Measurements from ENCODE around the gene PRRC2B.
A peak's percentile ranks its signal among the peaks of the same experiment; 100 is the strongest.
"Not testable (repeated sequence)": the region's sequence is repeated elsewhere in the genome, so short reads cannot be mapped to it uniquely, and the experiment has no call there.

PRRC2B gene

GRCh38 chr9:131485728-131486422 is 92.0 kb downstream of the PRRC2B start:
- no peak for DNase-seq (ENCODE audit: low spot score)

DNA sequence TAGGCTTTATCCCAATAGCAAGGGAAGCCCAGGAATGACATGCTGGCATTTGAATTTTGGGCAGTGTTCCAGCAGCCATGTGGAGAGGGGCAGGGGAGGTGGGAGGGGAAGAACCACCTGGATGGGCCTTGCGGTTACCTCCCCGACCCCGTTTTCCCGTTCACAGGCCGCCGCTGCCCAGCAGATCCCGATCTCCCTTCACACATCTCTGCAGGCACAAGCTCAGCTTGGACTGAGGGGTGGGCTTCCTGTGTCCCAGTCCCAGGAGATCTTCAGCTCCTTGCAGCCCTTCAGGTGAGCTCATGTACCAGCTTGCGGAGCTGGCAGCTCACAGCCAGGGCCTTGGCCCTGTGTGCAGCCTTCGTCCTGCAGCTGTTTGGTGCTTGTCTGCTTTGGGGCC is 93.1 kb downstream of the PRRC2B start:
- no peak for DNase-seq (ENCODE audit: low spot score)

DNA sequence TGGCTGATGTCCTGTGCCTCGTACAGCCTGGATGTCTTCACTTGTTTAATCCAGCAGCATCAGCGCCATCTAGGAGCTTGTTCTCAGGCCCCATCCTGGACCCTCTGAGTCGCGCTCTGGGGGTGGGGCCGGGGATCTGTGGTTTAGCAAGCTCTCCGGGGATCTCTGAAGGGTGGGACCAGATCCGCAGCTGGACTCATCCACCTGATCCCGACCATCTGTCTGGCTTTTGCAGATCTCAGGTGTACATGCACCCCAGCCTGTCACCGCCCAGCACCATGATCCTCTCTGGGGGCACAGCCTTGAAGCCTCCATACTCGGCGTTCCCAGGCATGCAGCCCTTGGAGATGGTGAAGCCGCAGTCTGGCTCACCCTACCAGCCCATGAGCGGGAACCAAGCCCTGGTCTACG is 93.7 kb downstream of the PRRC2B start:
- no peak for DNase-seq (ENCODE audit: low spot score)

GRCh38 chr9:131490514-131490913 is 96.6 kb downstream of the PRRC2B start:
- DNase-seq (ENCODE audit: low spot score), result no peak

DNA sequence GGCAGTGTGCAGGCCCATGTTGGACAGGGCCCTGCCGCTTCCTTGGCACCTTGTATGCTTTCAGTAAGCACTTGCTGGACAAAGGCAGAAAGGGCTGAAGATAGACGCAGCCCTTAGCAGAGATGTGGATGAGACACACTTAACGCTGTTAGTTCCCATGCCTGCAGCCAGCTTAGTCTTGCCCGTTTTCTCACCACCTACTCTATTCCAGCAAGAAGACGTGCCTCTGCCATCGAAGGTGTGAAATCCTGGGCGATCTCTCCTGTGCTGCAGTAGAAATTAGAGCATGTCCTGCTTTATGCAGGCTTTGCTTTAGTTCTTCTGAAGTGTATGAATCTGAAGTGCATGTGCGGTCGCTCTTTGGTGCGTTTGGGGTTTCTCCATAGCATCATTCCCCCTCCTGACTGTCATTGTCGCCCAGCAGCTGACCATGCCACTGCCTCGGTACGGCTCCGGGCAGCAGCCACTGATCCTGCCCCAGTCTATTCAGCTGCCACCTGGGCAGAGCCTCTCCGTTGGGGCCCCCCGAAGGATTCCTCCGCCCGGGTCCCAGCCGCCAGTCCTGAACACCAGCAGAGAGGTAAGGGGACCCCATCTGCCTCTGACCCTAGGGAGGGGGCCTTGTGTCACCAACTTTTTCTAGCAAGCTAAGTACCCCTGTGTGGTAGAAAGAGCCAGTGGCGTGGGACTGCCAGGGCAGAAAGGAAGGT is 97.3 kb downstream of the PRRC2B start:
- DNase-seq (ENCODE audit: low spot score), result no peak

- DNase-seq (ENCODE audit: low spot score), result no peak
Measured at GRCh38 chr9:131492070-131492469, 98.2 kb downstream of the PRRC2B start.

- no peak for DNase-seq (ENCODE audit: low spot score)
Measured at GRCh38 chr9:131494296-131494870, 100.5 kb downstream of the PRRC2B start.

- no peak for DNase-seq (ENCODE audit: low spot score)
Measured at GRCh38 chr9:131495785-131496184, 101.9 kb downstream of the PRRC2B start.

GRCh38 chr9:131496844-131497405 is 103.0 kb downstream of the PRRC2B start:
- no peak for DNase-seq (ENCODE audit: low spot score)

DNA sequence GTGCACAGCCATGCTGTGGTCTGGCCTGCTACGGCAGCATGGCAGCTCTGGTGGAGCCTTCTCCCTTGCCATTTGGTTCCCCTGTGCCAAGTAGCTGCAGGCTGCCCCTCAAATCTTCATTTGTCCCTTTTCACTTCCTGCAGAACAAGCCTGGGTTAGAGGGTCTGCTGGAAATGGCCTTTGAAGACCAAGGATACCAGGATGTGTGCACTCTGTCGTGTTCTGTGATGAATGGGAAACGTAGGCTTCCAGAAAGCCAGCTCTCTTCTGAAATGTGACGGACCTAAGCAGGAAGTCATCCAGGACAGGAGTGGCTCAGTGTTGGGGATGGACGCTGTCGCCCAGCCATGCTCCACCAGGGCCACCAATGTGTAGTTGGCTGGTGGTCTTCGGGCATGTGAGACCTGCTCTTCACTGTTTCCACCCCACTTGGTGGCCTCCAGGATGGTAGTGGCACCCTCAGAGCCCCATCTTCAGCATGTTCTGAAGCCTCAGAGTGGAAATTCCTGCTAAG is 105.4 kb downstream of the PRRC2B start:
- no peak for DNase-seq (ENCODE audit: low spot score)

DNA sequence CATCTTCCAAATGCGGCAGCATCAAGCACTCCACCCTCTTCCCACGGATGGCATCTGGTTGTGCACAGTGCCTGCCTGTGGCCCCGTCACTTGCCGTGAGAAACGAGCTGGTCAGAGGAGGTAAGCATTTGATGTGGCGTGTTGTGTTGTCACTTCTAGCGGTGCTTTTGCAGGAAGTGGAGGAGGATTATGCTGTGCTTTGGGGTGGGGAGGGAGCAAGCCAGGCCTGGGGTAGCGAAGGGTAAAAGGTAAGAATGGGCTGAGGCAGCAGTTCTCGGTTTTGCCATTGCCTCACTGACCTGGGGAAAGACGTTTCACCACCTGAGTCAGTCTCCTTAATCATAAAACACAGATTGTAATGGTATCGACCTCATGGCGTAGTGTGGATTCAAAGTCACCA is 106.5 kb downstream of the PRRC2B start:
- DNase-seq (ENCODE audit: low spot score), result no peak

DNA sequence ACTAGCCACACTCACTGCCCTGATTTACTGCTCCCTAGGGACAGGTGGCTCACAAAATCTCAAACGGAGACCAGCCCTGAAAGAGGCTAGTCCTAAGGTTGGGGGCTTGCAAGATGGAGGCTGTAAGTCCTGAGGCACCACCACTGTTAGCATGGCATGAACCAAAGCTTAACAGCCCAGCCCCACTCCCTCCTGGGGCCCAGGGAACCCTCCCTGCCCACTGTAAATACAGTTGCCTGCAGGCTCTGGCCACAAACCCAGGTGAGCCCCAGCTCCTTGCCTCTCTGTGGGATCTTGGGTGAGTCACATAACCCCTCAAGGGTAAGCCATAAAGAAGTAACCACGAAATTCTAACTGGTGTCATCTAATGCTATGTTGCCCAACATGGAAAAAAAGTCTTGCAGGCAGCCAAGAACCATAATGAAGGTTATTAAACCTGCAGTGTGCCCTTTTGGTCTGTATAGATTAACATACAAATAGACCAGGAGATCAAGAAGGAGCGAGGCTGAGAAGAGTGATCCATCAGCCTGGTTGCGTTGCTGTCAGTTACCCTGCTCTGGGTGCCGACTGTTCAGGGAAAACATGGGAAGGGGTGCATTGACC is 107.2 kb downstream of the PRRC2B start:
- DNase-seq (ENCODE audit: low spot score), result no peak

DNA sequence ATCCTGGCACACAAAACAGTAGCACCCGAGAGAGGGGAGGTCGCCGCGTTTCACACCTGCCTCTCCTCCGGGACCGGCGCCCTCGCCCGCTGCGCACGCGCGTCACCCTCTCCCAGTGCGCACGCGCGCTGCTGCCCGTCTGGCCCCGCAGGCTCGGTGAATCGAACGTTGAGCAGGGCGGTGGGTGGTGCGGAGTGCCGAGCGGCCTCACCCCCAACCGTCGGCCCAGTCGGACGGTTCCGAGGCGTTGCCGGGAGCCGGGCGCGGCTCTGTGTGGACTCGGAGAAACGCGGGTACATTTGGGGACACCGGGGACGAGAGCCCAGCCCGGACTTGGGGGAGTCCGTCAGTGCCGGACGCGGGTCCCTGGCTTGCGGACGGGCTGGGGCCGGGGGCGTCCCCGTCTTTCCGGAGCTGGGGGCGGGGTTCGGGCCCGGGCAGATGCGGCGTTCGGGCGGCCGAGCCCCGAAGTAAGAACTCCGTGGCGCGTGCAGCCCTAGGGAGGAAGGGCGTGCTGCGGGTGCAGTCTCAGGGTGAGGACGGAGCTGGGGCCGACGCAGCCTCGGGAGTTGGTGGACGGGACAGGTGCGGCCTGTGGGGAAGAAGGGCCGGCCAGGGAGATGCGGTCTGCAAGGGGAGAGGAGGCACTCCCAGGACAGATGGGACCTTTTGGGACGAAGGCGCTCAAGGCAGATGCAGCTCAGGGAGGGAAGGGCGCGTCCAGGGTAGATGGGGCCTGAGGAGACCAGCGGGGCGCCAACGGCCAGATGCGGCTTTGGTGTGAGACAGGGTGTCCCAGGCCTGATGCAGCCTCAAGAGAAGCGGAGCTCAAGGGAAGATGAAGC is 109.1 kb downstream of the PRRC2B start, which contains the start of gene POMT1:
Gene POMT1, plus strand, starts transcription at position 138 of the 845 bp plus-strand sequence. CDS start 1,301 bp downstream, outside the sequence.
- DNase-seq (ENCODE audit: low spot score), result peak; percentile 97

- DNase-seq (ENCODE audit: low spot score), result no peak
Measured at GRCh38 chr9:131503626-131504465, 110.0 kb downstream of the PRRC2B start.

GRCh38 chr9:131505012-131505411 is 111.1 kb downstream of the PRRC2B start:
- no peak for DNase-seq (ENCODE audit: low spot score)

DNA sequence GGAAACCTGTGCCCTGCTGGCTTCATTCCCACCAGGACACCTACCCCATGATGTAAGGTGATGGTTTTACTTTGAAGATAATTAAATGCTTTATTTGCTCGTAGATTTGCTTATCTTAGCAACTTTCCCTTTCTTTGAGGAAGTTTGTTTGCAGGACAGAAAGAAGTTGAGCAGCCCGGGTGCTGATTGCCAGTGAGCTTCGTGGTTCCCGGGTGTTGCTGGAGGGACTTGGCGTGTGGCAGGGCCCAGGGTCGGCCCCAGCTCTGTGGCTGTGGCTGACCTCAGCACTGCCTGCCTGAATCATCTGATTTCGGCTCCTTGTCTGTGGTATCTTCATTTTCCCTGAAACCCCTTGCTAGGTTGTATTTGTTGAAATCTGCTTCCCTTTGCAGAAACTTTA is 117.5 kb downstream of the PRRC2B start:
- DNase-seq (ENCODE audit: low spot score), result no peak

- DNase-seq (ENCODE audit: low spot score), result no peak
Measured at GRCh38 chr9:131511880-131512279, 118.0 kb downstream of the PRRC2B start.

- DNase-seq (ENCODE audit: low spot score), result no peak
Measured at GRCh38 chr9:131513177-131513576, 119.3 kb downstream of the PRRC2B start.

GRCh38 chr9:131515559-131516031 is 121.7 kb downstream of the PRRC2B start:
- DNase-seq (ENCODE audit: low spot score), result not testable (repeated sequence)

- no peak for DNase-seq (ENCODE audit: low spot score)
Measured at GRCh38 chr9:131516100-131516499, 122.2 kb downstream of the PRRC2B start.
